NCI-H1436 treated with DMSO at 0.1 percent for 48 hours (cell line): Measurements from ENCODE around the gene GM2A.
A peak's percentile ranks its signal among the peaks of the same experiment; 100 is the strongest.

Experiments used
- DNase-seq: peaks from one replicate; lab custom pipeline; 2025; lab: John Stamatoyannopoulos, UW

GM2A gene

DNA sequence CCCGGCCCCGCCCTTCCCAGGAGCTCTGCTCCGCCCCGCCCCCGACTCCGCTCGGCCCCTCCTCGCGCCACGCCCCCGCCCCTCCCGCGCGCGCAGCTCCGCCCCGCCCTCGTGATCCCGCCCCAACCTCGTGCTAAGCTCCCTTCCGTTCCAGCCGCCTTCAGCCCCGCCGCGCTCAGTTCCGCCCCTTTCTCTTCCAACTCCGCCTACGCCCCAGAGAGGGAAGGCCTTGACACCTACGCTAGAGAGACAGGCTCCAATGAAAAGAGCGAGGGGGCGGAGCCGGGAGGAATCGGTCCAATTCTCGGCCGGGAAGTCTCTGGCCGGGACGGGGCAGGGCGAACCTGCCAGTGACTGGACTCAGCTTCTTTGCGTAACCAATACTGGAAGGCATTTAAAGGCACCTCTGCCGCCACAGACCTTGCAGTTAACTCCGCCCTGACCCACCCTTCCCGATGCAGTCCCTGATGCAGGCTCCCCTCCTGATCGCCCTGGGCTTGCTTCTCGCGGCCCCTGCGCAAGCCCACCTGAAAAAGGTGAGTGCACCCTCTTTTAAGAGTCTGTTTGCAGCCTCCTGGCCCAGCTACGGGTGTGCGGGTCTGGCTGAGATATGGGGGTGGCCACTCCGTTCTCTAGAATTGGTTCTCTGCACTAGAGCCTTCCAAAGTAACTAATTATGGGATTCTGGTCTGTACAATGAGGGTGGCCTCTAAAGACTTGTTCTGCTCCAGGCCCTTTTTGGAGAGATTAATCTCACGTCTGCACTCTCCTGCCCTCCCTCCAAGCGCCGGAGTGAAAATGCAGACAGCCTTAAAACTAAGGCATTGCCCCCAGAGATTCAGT, at the start of gene GM2A:
Gene GM2A, plus strand, starts transcription at position 424 of the 843 bp plus-strand sequence. Its CDS starts 32 bp downstream, at position 456.
- peak; percentile 97 for DNase-seq

DNA sequence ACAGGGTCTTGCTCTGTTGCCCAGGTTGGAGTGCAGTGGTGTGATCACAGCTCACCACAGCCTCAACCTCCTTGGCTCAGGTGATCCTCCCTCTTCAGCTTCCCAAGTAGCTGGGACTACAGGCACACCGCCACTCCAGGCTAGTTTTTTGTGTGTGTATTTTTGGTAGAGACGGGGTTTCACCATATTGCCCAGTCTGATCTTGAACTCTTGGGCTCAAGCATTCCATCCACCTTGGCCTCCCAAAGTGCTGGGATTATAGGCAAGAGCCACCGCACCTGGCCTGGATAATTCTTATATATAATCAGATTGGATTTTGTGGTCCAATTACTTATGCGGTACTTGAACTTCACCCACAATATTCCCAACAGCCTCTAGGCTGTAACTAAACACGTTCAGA, 48.9 kb upstream of the GM2A start:
- no peak for DNase-seq

DNA sequence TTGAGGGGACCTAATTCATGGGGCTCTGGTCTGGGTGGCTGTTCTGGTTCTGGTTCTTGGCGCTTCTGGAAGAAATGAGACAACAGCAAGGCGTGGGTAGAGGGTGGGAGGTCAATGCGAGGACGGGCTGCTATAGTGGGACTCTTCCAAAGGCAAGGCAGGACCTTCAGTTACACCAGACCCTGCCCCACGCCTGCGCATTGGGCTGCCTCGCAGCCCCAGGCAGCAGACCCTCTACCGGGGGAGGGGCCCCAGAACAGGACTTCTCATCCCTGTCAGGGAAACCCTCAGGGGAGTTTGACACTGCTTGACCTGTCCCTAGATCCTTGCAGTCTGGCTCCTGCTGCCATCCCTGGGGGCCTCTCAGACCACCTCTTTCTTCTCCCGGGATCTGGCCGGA, 47.6 kb upstream of the GM2A start:
- no peak for DNase-seq

DNA sequence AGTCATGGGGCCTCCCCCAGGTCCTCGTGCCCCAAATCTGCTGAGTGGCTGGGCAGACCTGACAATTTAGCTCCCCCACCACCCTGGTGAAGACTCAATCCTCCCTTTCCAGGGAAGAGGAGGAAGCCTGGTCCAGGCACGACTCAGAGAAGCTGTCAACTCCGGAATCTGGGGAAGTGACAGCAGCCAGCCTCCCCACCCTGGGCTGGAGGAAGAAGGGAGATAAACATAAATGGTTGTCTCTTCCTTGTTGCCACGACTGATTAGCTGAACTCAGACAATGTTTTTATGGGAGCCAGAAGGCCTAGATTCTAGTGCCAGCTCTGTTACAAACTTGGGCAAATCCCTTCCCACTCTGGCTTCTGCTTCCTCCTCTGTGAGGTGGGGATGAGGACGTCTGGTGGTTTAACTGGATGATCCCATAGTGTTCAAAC, 44.5 kb upstream of the GM2A start:
- DNase-seq: no peak

DNA sequence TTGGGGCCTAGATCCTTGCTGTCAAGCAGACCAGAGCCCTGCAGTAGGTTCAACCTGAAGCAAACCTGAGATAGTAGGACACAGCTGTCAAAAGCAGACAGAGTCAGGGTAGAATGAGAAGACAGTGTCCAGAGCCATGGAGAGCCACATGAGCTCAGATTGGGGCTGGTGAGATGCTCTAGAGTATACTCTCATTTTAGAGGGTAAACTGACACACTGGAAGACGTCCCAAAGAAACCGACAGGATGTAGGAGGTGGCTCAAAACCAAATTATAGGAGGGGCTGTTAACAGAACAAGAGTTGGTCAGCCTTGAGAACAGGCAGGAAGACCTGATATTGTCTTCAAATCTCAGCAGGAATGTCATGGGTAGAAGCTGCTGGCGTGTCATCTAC, 40.6 kb upstream of the GM2A start:
- DNase-seq: no peak

DNA sequence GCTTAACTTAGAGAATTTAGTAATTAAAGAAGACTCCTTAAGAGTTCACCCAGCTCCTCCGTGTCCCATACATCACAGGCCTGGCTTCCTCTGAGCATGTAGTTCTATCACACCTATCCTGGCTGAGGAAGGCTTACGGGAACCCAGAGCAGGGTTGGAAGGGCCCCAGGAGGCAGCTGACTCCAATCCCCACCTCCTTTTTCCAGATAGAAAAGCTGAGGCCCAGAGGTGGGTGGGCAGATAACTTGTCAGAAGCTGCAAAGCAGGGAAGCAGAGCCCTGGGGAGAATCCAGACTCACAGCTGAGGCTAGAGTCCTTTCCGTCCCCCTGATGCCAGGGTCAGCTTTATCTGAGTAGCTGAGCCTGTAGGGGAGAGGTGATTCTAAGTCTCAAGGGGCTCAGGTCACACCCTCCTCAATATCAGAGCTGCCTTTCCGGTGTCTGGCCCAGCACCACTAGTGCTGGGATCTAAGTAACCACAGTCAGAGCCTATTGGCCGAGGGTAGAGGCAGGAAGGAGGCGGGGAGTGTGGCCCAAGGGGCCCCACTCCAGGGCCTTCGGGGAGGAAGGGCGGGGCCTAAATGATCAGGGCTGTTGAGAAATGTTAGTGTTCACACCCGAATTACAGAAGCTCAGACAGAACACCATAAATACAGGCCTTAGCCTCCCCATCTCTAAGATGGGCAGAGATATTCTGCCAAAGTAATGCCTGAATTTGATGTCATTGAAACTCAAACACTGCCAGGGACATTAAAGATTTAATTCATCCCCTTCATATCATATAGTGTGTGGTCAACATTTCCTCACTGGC, 39.0 kb upstream of the GM2A start:
- DNase-seq: no peak

DNA sequence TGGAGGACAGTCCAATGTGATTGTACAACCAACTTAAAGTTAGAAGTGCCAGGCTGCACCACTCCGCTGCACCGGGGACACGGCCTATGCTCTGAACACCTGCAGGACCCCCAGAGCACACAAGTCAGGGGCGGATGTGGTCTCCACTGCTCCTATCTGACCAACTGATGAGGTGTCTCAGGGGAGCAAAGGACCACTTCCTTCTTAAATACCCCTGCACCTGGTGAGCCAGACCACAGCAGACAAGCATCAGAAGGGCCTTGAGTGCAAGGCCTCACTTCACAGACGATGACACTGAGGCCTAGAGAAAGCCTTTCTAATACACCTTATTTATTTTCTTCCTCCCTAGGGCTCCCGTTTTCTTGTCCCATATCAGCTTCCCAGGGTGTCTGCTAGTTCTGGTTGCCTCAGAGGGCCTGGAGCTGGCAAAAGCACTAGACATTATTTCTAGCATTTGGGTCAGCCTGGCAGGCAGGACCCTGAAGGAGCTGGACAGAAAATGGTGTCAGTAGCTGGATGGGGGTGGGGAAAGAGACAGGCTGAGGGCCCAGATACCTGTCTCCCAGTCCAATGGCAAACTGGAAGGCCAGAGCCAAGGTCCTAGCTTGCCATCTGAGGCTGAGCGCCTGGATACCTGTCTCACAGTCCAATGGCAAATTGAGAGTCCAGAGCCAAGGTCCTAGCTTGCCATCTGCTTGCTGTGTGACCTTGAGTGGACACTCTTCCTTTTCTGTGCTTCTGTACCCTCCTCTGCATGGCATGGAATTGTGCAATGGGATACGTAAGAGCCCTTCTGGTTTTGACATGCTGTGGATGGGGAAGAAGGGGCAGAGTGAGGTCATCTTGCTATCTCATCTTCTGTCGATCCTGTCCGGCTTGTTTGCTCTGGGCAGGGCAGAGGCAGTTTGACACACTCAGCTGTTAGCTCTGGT, 38.1 kb upstream of the GM2A start:
- no peak for DNase-seq

DNA sequence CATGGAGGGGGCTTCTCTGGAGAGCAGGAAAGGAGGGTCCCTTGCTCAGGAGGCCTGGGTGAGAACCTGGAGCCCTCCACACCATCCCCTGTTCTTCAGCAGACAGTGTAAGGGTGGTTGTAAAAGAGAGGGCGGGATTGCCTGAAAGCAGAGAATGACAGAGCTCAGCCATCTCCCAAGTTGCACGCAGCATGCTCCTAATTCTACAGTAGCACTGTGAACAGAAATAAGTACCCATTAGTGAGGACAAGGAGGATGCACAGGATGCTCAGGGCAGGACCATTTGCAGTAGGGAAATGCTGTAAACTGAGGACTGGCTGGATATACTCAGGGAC, 37.5 kb upstream of the GM2A start:
- DNase-seq: no peak

DNA sequence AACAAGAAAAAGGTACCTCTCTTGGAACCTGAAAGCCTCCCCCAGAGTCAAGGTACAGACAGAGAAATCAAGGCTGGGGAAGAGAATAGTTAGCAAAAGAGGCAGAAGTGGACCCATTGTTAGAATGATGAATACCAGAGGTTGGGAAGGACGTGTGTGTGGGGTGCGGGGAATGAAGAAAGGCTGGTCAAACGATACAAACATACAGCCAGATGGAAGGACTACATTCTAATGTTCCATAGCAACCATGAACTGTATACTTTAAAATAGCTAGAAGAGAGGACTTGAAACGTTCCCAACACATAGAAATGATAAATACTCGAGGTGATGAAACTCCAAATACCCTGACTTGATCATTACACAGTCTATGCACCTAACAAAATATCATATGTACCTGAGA, 36.2 kb upstream of the GM2A start:
- no peak for DNase-seq

DNA sequence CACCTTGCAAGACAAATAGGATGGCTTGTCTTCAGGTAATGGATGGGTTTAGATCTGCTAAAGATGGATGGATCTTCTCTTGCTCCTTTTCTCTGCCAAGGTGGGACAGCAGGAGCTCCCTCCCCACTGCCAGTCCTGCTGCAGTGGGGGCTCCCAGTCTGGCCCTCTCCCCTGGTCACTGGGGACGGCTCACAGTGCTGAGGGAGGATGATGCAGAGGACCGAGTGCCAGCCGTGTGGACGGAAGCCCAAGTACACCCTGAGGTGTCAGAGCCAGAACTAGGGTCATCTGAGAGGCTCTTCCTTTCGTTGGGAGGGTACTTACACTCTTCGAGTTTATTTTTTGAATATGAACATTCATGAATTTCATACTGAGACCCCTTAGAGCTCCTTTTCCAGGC, 34.8 kb upstream of the GM2A start:
- no peak for DNase-seq

DNA sequence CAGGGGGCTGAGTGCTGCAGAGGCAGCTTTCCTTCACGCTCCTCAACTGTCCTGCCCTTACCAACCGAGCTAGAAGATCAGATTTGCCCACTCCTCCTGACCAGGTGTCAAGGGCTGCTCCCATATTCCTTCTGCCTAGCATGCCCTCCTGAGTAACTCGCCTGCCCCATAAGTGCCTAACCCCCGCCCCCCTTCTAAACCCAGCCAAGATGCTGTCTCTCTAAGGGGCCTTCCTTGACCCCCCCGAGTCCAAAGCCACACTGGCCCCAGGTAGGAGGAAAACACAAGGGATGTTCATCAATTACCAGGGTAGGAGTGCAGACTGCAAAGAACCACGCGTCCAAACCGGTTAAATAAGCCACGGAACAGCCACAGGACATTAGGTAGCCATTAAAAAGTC, 33.8 kb upstream of the GM2A start:
- no peak for DNase-seq

DNA sequence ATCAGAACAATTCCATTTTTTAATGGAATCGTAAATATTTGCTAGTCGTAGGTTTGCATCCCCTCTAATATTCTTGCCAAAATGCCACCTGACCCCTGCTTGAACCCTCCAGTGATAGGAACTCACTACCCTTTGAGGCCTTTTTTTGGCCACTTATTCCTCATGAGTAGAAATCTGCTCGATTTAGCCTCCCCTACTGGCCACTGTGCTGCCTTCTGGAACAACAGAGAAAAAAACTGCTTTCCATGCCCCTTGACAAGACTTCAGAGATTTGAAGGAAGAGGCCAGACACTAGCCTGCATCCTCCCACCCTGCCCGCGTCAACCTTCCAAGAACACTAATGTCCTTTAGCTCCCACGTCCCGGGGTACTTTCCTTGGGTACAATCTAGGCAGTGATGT, 33.2 kb upstream of the GM2A start:
- no peak for DNase-seq

DNA sequence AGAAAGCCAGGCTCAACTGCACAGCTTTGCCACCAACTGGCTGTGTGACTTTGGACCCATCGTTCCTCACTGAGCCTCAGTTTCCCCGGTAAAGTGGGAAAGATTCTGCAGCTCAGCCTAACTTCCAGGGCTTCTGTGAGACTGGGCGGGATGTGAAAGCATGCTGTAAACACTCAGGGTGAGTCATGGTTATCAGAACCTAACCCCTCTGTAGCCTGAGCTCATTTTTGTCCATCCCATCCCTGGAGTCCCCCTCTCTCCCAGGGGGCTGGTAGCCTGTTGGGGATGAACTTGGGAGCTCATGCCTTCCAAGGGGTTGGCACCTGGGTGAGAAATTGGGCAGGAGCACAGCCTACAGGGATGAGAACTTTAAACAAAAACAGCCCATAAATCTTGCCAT, 31.4 kb upstream of the GM2A start:
- DNase-seq: no peak

DNA sequence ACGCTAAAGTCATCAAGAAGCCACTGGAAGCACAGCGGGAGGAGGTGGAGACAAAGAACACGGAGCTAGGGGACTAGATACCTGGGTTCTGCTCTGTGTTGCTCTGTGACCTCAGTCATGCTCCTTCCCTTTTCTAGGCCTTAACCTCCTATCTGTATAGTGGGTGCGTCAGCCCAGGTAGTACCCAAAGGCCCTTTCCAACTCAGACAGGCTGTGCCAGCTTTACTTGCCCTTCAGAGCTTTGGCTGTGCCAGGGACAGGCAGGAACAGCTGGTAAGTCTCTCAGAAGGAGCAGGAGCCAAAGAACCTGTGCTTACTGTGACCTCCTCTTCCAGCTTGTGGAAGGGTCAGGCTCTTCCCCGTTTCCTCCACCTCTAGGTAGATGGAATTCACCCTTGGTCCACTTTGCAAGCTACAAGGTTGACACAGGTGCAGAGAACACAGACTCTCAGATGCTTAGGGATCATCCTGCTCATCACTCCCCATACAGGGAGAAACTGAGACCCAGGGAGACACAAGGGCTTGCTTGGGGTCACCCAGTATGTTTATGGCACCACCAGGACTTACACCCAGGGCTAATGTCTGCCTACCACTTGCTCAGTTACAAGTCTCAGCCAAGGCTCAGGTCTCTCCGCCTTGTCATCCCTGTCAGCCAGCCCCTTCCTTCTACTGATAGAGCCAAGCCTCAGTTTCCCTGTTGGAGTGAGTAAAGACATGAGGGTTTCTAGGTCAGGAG, 30.8 kb upstream of the GM2A start:
- no peak for DNase-seq

DNA sequence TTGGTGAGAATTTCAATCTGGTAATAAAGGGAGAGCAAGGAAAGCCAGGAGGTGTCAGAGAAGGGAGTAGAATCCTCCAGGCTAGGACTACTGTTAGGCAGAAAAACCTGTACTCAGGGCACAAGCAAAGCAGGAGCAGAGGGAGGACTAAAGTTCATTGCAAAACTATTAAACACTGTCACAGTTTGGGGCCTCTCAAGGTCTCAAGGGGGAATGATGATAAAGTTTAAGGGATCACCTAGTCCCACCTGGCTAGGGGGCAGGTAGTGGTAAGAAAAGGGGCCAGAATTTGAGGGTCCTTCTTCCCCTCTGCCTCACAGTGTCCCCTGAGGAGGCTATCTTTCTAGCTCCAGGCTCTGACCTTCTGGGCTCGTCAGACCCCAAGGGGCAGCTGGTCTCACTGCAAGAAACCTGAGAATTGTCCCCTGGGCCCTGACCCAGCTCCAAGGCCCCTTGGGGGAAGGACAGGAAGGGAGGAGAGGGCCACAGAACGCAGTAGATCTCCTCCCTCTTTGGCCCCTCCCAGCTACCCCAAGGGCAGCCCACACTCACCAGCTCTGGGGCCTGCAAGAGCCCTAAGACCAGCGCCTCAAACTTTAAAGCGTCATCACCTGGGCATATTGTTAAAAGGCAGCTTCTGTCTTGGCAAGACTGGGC, 30.1 kb upstream of the GM2A start:
- no peak for DNase-seq

DNA sequence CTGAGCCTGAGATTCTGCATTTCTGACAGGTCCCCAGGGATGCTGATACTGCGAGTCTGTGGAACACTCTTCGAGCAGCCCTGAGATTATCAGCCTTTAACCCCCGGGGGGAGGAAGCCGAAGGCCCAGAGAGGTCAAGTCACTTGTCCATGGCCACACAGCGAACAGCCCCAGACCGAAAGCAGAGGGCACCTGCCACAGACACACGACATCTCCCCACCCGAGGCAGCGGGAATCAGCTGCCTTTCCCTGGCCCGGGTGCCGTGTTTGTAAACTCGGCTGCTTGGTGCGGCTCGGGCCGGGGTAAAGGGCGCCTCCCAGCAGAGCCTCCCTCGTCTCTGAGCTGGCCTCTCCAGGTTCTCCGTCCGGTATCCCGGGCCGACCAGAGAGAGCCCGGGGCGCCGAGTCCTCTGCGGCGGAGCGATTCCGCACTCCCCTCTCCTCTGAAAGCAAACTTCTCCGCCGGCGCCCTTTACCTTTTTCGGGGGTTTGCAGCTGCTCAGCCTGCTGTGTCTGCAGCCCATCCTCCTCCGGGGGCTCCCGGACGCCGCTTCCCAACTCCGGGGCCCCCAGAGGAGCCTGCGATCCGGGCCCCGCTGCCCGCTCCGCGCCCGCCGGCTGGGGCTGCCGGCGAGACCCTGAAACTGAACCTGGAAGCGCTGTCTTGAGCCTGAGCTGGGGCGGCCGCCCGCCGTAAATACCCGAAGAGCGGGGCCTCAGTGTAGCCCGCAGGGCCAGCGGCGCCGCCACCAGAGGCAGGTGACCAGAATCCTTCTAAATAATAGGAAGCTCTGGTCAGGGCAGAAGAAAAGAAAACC, 29.3 kb upstream of the GM2A start, which contains the start of gene CCDC69:
Gene CCDC69, minus strand, starts transcription at position 646 of the 818 bp plus-strand sequence. Its CDS starts 122 bp downstream, at position 524.
- peak; percentile 22 for DNase-seq

DNA sequence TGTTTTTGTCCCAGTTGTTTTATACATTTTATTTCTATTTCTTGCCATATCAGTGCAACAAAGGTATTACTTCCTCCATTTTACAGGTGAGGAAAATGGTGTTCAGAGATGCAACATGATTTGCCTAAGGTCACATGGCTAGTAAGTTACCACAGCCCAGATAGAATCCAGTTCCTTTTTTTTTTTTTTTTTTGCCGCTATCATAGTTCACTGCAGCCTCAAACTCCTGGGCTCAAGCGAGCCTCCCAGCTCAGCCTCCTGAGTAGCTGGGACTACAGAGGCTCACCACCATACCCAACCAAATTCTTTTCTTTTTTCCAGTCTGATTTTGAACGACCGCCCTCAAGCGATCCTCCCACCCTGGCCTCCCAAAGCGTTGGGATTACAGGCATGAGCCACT, 28.6 kb upstream of the GM2A start:
- no peak for DNase-seq

DNA sequence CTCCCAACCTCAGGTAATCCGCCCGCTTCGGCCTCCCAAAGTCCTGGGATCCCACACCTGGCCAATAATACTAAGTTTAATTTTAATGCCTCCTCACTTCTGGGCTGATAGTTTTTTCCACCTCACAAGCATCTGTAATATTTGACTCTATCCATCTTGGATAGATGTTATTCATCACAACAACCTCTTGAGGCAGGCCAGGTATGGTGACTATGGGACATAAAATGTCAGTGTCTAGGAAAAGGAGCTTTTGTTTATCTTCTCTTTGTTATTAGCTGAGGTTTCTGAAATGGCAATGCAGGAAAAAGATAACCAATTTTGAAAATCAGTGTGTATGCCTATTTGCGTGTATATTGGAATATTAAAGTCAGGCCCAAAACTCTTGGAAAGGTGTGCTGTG, 27.9 kb upstream of the GM2A start:
- DNase-seq: no peak

DNA sequence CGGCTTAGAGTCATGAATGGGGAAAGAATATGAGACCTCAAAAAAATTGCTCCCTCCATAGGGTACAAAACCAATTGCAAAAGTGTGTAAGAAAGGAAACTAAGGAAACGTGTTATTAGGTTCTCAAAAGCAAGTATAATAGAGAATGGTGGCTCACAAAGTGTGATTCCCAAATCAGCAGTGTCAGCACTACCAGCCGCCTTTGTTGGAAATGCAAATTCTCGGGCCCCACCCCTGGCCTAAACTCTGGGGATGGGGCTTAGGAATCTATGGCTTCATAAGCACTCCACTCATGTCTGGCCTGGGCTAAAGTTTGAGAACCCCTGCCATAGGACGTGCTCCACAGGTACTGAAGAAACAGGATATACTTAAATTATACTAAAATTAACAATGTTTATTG, 27.5 kb upstream of the GM2A start:
- DNase-seq: no peak

DNA sequence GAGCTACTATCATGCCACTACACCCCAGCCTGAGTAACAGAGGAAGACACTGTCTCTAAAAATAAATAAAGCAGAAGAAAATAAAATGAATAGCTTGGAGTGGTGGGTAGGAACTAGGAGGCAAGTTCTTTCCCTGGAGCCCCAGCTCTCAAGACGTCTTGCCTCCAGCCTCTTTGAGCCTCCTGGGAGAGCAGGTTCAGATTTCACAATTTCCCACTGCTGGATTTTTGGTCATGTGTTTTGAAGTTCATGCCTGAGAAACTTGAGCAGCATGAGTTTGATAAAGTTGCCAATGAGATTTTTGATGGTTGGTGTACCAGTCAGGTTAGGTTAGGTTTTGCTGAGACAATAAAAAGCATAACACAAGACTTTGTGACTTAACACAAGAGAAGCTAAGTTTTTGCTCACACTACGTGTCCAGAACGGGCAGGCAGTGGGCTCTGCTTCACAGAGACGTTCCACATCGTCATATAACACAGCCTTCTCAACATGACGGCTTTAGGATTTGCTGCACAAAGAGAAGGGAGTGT, 25.0 kb upstream of the GM2A start:
- no peak for DNase-seq
